ENCODE measurements around the gene PLCG1.

- TF ChIP-seq CTCF (IDR thresholded peaks at IDR 0.05) = no peak
- no peak for TF ChIP-seq POLR2A (IDR thresholded peaks at IDR 0.05)
Measured at GRCh38 chr20:41111578-41111951, 25.8 kb upstream of the PLCG1 start.
